Testis (tissue), 3 donors: ENCODE measurements around the gene KCNK7. TPM values are rescaled to one million over a fixed set of nuclear protein-coding genes. Genes with fewer than 3 reads are reported as not detected.

Experiments
- DNase-seq: peaks from one replicate; pipeline ENCODE4 v3.0.0-alpha.2; 2019
- H3K27ac ChIP-seq, 2 donors: fragments of 200-600 bp; sonication (generic); one replicate each; pipeline ENCODE4 v1.5.1; 2019
- H3K27me3 ChIP-seq: fragments of 200-600 bp; sonication (generic); one replicate; pipeline ENCODE4 v1.5.1; 2019
- H3K36me3 ChIP-seq: fragments of 200-600 bp; sonication (generic); one replicate; pipeline ENCODE4 v1.5.1; 2017; ENCODE audit warnings: low read depth; ENCODE audit errors: missing control alignments
- H3K4me1 ChIP-seq: fragments of 200-600 bp; sonication (generic); one replicate; pipeline ENCODE4 v1.5.1; 2019
- H3K4me3 ChIP-seq, 2 donors: fragments of 200-600 bp; sonication (generic); one replicate each; pipeline ENCODE4 v1.5.1; 2017 to 2019
- H3K9me3 ChIP-seq: fragments of 200-600 bp; sonication (generic); one replicate; pipeline ENCODE4 v1.5.1; 2017
- POLR2A ChIP-seq: fragments of 450-650 bp; IDR thresholded peaks from one replicate; pipeline ENCODE4 v1.6.1; 2017; ENCODE audit warnings: antibody characterized with exemption, mild to moderate bottlenecking, moderate library complexity
- WGBS, 2 donors: methylation state at CpG; one replicate each; pipeline ENCODE4 v1.1.5; 2018; 5-methylcytosine and 5-hydroxymethylcytosine counted together
- intact Hi-C: fragments of 100-400 bp; cut with DNase I; formaldehyde crosslinking; loops from one replicate; pipeline ENCODE4 v1.15.1; 2023; ENCODE audit warnings: low total_unique reads
- polyA plus RNA-seq: library from polyadenylated mRNA; stranded (reverse); fragments of 350-450 nt; fragmentation: Illumina TruSeq; extraction: RNeasy Lipid Tissue Mini Kit (QIAGEN cat#74804); gene quantifications from one replicate; pipeline ENCODE4 v1.2.3, GENCODE V29; 2014; ENCODE audit warnings: low read depth, low replicate concordance; ENCODE audit not compliant: insufficient read depth
- total RNA-seq, 2 donors: library from RNA; depleted of rRNA; stranded (reverse); fragments of >200 nt; gene quantifications; one replicate each; pipeline ENCODE4 v1.2.3, GENCODE V29; 2016
- TF ChIP-seq, protein P1 (sequence below), 3 experiments: fragments of 450-650 bp in 2 of 3; fragments of 200-600 bp in 1 of 3; sonication (generic) in 1 of 3; IDR thresholded peaks; one replicate each; pipeline ENCODE4 v1.5.1; 2016 to 2019; ENCODE audit warnings: antibody characterized with exemption in 3 of 3, mild to moderate bottlenecking in 2 of 3, moderate library complexity in 1 of 3

KCNK7 gene
- total and polyA plus RNA-seq, 3 donors from 2014 or later = 0.26 to 2.5 (median 0.99) TPM

DNA sequence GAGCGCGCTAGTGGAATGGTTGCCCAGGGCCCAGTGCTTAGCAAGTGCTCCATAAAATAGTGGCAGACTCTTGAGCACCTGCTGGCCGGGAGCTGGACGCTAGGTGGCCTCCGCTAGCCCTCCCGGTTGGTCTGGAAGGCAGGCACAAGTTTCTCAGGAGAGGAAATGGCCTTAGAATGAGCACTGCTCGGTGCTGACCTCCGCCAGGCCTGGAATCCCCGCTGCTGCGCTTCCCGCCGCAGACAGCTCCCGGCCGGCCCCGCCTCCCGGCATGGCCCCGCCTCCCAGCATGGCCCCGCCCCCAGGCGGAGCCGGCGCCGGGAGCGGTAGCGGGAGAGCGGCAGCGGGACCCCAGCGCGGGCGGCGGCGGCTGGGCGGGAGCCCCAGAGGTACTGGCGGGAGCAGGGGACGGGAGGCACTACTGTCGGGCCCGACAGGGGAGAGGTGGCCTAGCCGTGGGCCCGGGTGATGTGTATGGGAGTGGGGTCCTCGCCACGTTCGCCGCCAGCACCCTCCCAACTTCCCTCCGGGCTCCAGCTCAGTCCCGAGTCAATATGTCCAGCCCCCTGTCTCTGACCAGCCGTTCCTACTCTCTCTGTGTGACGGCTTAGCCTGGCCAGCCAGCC is 42.3 kb upstream of the KCNK7 start, which contains the start of gene SIPA1:
TSS of gene SIPA1 (plus strand) at position 308 of the 626 bp plus-strand sequence. CDS start 2,821 bp downstream, outside the sequence.
- H3K27ac ChIP-seq = peak within 1 kb of the TSS; percentile 72 to 86
- DNase-seq = peak; percentile 70
- intact Hi-C loops = no loop called here
- peak within 1 kb of the TSS; percentile 62 to 68 for H3K4me3 ChIP-seq
- H3K4me1 ChIP-seq = peaks cover 14% of the 10 kb centered on the region
- H3K9me3 ChIP-seq = no peaks in the 10 kb centered on the region
- TF ChIP-seq POLR2A = no peak
- TF ChIP-seq, protein P1, sequence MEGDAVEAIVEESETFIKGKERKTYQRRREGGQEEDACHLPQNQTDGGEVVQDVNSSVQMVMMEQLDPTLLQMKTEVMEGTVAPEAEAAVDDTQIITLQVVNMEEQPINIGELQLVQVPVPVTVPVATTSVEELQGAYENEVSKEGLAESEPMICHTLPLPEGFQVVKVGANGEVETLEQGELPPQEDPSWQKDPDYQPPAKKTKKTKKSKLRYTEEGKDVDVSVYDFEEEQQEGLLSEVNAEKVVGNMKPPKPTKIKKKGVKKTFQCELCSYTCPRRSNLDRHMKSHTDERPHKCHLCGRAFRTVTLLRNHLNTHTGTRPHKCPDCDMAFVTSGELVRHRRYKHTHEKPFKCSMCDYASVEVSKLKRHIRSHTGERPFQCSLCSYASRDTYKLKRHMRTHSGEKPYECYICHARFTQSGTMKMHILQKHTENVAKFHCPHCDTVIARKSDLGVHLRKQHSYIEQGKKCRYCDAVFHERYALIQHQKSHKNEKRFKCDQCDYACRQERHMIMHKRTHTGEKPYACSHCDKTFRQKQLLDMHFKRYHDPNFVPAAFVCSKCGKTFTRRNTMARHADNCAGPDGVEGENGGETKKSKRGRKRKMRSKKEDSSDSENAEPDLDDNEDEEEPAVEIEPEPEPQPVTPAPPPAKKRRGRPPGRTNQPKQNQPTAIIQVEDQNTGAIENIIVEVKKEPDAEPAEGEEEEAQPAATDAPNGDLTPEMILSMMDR (IDR thresholded peaks at IDR 0.05) = peak in 1 of 3 experiments; percentile 28
- WGBS, 2 donors = 4 to 18% methylated on average over 9 to 44 of the region's 46 CpGs
- no peaks in the 10 kb centered on the region for H3K36me3 ChIP-seq
- no peaks in the 10 kb centered on the region for H3K27me3 ChIP-seq

DNA sequence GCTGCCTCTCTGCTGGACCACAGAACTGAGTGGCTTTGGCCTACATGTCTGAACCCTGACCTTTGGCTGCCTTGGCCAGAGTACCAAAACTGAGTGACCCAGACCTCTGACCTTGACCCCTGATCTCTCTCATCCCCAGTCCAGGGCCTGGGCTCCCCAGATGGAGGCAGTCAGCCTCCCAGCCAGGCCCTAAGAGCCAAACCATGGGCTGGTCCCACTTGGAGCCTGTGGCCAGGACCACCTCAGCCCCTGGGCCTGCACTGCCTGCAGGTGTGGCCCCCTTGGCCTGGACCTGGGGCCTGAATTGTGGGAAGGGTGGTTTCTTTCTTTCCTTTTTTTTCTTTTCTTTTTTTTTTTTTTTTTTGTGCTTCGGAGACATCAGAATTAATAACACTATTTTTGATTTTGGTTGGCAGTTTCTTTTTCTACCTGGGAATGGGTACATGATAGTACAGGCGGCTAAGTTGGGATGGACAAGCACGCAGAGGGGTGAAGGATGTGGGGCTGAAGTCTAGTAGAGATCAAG is 41.5 kb upstream of the KCNK7 start:
- Histone ChIP-seq H3K4me3 (no peak overlapping the region), H3K27me3 (no peaks in the 10 kb centered on the region), H3K36me3 (no peaks in the 10 kb centered on the region), H3K4me1 (peaks cover 14% of the 10 kb centered on the region), H3K9me3 (no peaks in the 10 kb centered on the region), H3K27ac (no peak overlapping the region)
- no peak for DNase-seq
- WGBS, 2 donors = 84 to 86% methylated on average over 3 of the region's 3 CpGs
- intact Hi-C loops = no loop called here
- TF ChIP-seq, protein P1 (IDR thresholded peaks at IDR 0.05) = no peak
- no peak for TF ChIP-seq POLR2A

DNA sequence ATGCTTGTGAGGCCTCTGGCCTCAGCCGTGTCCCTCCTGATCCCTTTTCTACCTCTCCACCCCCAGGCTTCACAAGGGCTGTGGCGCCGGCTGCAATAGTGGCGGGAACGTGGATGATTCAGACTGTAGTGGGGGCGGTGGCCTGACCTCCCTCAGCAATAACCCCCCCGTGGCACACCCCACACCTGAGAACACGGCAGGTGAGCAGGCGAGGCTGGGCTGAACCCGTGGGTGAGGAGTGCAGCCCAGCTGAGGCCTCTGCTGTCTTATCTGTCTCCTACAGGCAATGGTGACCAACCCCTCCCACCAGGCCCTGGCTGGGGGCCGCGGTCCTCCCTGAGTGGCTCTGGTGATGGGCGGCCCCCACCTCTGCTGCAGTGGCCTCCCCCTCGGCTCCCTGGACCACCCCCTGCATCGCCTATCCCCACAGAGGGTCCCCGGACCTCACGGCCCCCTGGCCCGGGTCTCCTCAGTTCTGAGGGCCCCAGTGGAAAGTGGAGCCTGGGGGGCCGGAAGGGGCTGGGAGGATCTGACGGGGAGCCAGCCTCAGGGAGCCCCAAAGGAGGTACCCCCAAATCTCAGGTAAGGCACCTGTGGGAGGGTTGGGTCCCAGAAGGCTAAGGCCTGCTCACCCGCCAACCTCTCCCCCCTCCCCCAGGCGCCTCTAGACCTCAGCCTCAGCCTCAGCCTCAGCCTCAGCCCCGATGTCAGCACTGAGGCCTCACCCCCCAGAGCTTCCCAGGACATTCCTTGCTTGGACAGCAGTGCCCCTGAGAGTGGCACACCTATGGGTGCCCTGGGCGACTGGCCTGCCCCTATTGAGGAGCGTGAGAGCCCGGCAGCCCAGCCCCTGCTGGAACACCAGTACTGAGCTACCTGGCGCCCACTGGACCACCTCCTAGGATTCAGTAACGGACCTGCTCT is 40.8 kb upstream of the KCNK7 start:
- H3K27me3 ChIP-seq = no peaks in the 10 kb centered on the region
- TF ChIP-seq, protein P1 (IDR thresholded peaks at IDR 0.05) = no peak
- no peak for TF ChIP-seq POLR2A
- H3K9me3 ChIP-seq = no peaks in the 10 kb centered on the region
- peaks cover 14% of the 10 kb centered on the region for H3K4me1 ChIP-seq
- no peak overlapping the region for H3K4me3 ChIP-seq
- H3K36me3 ChIP-seq = no peaks in the 10 kb centered on the region
- WGBS, 2 donors = 88 to 91% methylated on average over 13 to 28 of the region's 28 CpGs
- H3K27ac ChIP-seq = no peak overlapping the region
- no peak for DNase-seq
- intact Hi-C loops = no loop called here

DNA sequence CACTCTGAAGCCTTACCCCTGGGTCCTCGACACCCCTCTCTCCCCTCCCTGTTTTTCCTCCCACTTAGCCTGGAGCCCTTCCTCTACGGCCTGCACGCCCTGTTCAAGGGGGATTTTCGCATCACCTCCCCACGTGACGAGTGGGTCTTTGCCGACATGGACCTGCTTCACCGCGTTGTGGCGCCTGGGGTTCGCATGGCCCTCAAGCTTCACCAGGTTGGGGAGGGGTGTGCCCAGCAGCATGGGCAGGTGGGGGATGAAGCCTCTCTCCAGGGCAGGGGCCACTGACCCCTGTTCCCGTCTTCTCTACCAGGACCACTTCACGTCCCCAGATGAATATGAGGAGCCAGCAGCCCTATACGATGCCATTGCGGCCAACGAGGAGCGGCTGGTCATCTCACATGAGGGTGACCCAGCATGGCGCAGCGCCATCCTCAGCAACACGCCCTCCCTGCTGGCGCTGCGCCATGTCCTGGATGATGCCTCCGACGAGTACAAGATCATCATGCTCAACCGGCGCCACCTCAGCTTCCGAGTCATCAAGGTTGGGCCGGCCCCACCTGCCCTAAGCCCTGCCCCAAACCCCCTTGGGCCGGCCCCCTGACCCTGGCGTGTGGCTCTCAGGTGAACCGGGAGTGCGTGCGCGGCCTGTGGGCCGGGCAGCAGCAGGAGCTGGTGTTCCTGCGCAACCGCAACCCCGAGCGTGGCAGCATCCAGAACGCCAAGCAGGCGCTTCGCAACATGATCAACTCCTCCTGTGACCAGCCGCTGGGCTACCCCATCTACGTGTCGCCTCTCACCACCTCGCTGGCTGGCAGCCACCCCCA is 39.5 kb upstream of the KCNK7 start:
- 94 to 96% methylated on average over 15 to 46 of the region's 46 CpGs for WGBS, 2 donors
- intact Hi-C loops = no loop called here
- Histone ChIP-seq H3K27me3 (no peaks in the 10 kb centered on the region), H3K27ac (no peak overlapping the region), H3K36me3 (no peaks in the 10 kb centered on the region), H3K4me3 (no peak overlapping the region), H3K4me1 (peaks cover 24% of the 10 kb centered on the region), H3K9me3 (no peaks in the 10 kb centered on the region)
- no peak for DNase-seq
- TF ChIP-seq POLR2A = no peak
- TF ChIP-seq, protein P1 (IDR thresholded peaks at IDR 0.05) = no peak
